Measurements from ENCODE around the gene ZNF892.

The ZNF892 gene

GRCh38 chr2:95171902-95172301, 35.4 kb upstream of the ZNF892 start:
- Histone ChIP-seq H3K36me3 (ENCODE audit: control insufficient read depth in 2 of 2, insufficient read depth in 1 of 2, low read length in 2 of 2) (peaks cover 0 to 3% of the 10 kb centered on the region in 2 experiments; a peak in 1 of 3 replicates), H3K4me3 (ENCODE audit: low read depth, low read length) (no peak overlapping the region), H3K9me3 (ENCODE audit: control insufficient read depth, insufficient read depth, low read depth, low read length) (no peaks in the 10 kb centered on the region), H3K4me1 (ENCODE audit: control insufficient read depth, insufficient read depth, low read length) (no peaks in the 10 kb centered on the region), H3K27ac (ENCODE audit: extremely low read depth, low read depth, low read length) (no peak overlapping the region)
- TF ChIP-seq BCL11A (tag by site-specific recombination; IDR thresholded peaks at IDR 0.05; ENCODE audit: low read depth) (no peak), SP3 (tag by site-specific recombination; IDR thresholded peaks at IDR 0.05) (no peak), PRDM6 (tag by site-specific recombination; IDR thresholded peaks at IDR 0.05) (no peak), ZNF121 (tag by site-specific recombination; IDR thresholded peaks at IDR 0.05) (no peak), SCRT2 (tag by site-specific recombination; IDR thresholded peaks at IDR 0.05) (no peak), WT1 (tag by site-specific recombination; IDR thresholded peaks at IDR 0.05) (no peak), ZNF624 (tag by site-specific recombination; IDR thresholded peaks at IDR 0.05) (no peak), GLIS1 (tag by site-specific recombination; IDR thresholded peaks at IDR 0.05) (no peak), KLF9 (tag by site-specific recombination; IDR thresholded peaks at IDR 0.05; ENCODE audit: low read depth) (no peak), ZNF10 (tag by site-specific recombination; IDR thresholded peaks at IDR 0.05) (no peak), ZNF2 (tag by site-specific recombination; IDR thresholded peaks at IDR 0.05) (no peak), ZNF549 (tag by site-specific recombination; IDR thresholded peaks at IDR 0.05) (no peak), KLF7 (tag by site-specific recombination; IDR thresholded peaks at IDR 0.05; ENCODE audit: borderline replicate concordance) (no peak), KLF16 (tag by site-specific recombination; IDR thresholded peaks at IDR 0.05) (no peak), PRDM1 (tag by site-specific recombination; IDR thresholded peaks at IDR 0.05) (no peak), ZNF248 (tag by site-specific recombination; IDR thresholded peaks at IDR 0.05) (no peak)
- TF ChIP-seq, protein P1, sequence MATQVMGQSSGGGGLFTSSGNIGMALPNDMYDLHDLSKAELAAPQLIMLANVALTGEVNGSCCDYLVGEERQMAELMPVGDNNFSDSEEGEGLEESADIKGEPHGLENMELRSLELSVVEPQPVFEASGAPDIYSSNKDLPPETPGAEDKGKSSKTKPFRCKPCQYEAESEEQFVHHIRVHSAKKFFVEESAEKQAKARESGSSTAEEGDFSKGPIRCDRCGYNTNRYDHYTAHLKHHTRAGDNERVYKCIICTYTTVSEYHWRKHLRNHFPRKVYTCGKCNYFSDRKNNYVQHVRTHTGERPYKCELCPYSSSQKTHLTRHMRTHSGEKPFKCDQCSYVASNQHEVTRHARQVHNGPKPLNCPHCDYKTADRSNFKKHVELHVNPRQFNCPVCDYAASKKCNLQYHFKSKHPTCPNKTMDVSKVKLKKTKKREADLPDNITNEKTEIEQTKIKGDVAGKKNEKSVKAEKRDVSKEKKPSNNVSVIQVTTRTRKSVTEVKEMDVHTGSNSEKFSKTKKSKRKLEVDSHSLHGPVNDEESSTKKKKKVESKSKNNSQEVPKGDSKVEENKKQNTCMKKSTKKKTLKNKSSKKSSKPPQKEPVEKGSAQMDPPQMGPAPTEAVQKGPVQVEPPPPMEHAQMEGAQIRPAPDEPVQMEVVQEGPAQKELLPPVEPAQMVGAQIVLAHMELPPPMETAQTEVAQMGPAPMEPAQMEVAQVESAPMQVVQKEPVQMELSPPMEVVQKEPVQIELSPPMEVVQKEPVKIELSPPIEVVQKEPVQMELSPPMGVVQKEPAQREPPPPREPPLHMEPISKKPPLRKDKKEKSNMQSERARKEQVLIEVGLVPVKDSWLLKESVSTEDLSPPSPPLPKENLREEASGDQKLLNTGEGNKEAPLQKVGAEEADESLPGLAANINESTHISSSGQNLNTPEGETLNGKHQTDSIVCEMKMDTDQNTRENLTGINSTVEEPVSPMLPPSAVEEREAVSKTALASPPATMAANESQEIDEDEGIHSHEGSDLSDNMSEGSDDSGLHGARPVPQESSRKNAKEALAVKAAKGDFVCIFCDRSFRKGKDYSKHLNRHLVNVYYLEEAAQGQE (tag by site-specific recombination; IDR thresholded peaks at IDR 0.05): no peak
- TF ChIP-seq, protein P2, sequence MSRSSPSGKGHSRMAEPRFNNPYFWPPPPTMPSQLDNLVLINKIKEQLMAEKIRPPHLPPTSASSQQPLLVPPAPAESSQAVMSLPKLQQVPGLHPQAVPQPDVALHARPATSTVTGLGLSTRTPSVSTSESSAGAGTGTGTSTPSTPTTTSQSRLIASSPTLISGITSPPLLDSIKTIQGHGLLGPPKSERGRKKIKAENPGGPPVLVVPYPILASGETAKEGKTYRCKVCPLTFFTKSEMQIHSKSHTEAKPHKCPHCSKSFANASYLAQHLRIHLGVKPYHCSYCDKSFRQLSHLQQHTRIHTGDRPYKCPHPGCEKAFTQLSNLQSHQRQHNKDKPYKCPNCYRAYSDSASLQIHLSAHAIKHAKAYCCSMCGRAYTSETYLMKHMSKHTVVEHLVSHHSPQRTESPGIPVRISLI (tag by site-specific recombination; IDR thresholded peaks at IDR 0.05): no peak
- ChIA-PET CTCF (no interaction called here), POLR2A (no interaction called here)

GRCh38 chr2:95174031-95174542, 33.2 kb upstream of the ZNF892 start:
- peaks cover 0 to 17% of the 10 kb centered on the region in 2 experiments; a peak in 1 of 3 replicates for H3K36me3 ChIP-seq (ENCODE audit: control insufficient read depth in 2 of 2, insufficient read depth in 1 of 2, low read length in 2 of 2)
- H3K4me1 ChIP-seq (ENCODE audit: control insufficient read depth, insufficient read depth, low read length): no peaks in the 10 kb centered on the region
- H3K27ac ChIP-seq (ENCODE audit: extremely low read depth, low read depth, low read length): no peak overlapping the region
- no peaks in the 10 kb centered on the region for H3K9me3 ChIP-seq (ENCODE audit: control insufficient read depth, insufficient read depth, low read depth, low read length)
- ChIA-PET POLR2A (interaction anchor here (1.0 to 1.5 kb wide), 2 partner anchors 8 to 52 kb away, joined by 3 read pairs; partner anchors contain the start of genes MRPS5 and ZNF2), CTCF (interaction anchor here (0.9 kb wide), 1 partner anchor 59 kb away, joined by 3 read pairs; no protein-coding TSS in a partner anchor)
- H3K4me3 ChIP-seq (ENCODE audit: low read depth, low read length): no peak overlapping the region
- TF ChIP-seq ZNF10 (tag by site-specific recombination; IDR thresholded peaks at IDR 0.05) (no peak), ZNF664 (tag by site-specific recombination; IDR thresholded peaks at IDR 0.05) (0 out of 2 replicates have a peak, but pooled peaks have one; percentile 13)
